K562 (cell line): ENCODE results near the gene MRGPRF. TPM values are rescaled to one million over a fixed set of nuclear protein-coding genes. Genes with fewer than 3 reads are reported as not detected.

Source experiments
- ARHGAP35 ChIP-seq: fragments of 450-650 bp; IDR thresholded peaks from 2 replicates; pipeline ENCODE4 v1.6.1; 2018; ENCODE audit not compliant: partially characterized antibody
- ASH1L ChIP-seq: fragments of 450-650 bp; IDR thresholded peaks from 2 replicates; pipeline ENCODE4 v1.6.1; 2018; ENCODE audit warnings: borderline replicate concordance, mild to moderate bottlenecking, low read depth; ENCODE audit not compliant: partially characterized antibody
- CHD7 ChIP-seq: fragments of 200-600 bp; sonication (generic); IDR thresholded peaks from one replicate; pipeline ENCODE4 v1.6.1; 2012; ENCODE audit warnings: mild to moderate bottlenecking, low read depth, low read length, inconsistent platforms
- FOSL1 ChIP-seq: fragments of 200-800 bp; sonication (Bioruptor generic); conservative IDR thresholded peaks from 2 replicates; pipeline ENCODE4 v1.6.1; 2016; ENCODE audit warnings: missing genetic modification characterization, missing compliant biosample characterization
- GTF2B ChIP-seq: IDR thresholded peaks from 2 replicates; pipeline ENCODE4 v1.6.1; 2011; ENCODE audit not compliant: insufficient read length; ENCODE audit errors: extremely low read depth
- HCFC1 ChIP-seq: IDR thresholded peaks from 2 replicates; pipeline ENCODE4 v1.6.1; 2012; ENCODE audit warnings: low read depth, low read length, improper control_type of control experiment
- HDAC6 ChIP-seq: IDR thresholded peaks from 2 replicates; pipeline ENCODE4 v1.6.1; 2012; ENCODE audit warnings: low read depth, mild to moderate bottlenecking, control low read depth, inconsistent platforms, low read length, moderate library complexity
- KLF13 ChIP-seq: fragments of 450-650 bp; IDR thresholded peaks from 2 replicates; pipeline ENCODE4 v1.6.1; 2016; ENCODE audit warnings: missing genetic modification characterization, low read depth, mild to moderate bottlenecking, missing compliant biosample characterization, moderate library complexity, borderline replicate concordance
- NCOA1 ChIP-seq: fragments of 450-650 bp; IDR thresholded peaks from 2 replicates; pipeline ENCODE4 v1.6.1; 2016; ENCODE audit warnings: low read depth
- RFX5 ChIP-seq: IDR thresholded peaks from 2 replicates; pipeline ENCODE4 v1.6.1; 2011; ENCODE audit warnings: low read depth, mild to moderate bottlenecking, improper control_type of control experiment, low read length
- TRIM25 ChIP-seq: fragments of 450-650 bp; IDR thresholded peaks from 2 replicates; pipeline ENCODE4 v1.7.0; 2016; ENCODE audit warnings: borderline replicate concordance
- ZFPM2 ChIP-seq: fragments of 250-450 bp; sonication (Bioruptor Pico); IDR thresholded peaks from 2 replicates; pipeline ENCODE4 v1.5.1; 2022; ENCODE audit warnings: mild to moderate bottlenecking
- ZNF384 ChIP-seq: IDR thresholded peaks from 2 replicates; pipeline ENCODE4 v1.6.1; 2012; ENCODE audit warnings: low read depth, low read length, improper control_type of control experiment
- ZNF41 ChIP-seq: fragments of 250-450 bp; sonication (Bioruptor Pico); conservative IDR thresholded peaks from 2 replicates; pipeline ENCODE4 v1.4.0; 2020; ENCODE audit warnings: mild to moderate bottlenecking
- polyA plus RNA-seq, 8 experiments: library from polyadenylated mRNA; depleted of rRNA in 4 of 8; stranded (reverse) in 5 of 8; unstranded in 3 of 8; fragments of >200 nt; fragmentation: Nextera tagmentation in 2 of 8; fragmentation: Illumina TruSeq in 1 of 8; extraction: Ambion mirVana in 2 of 8; extraction: Trizol in 1 of 8; gene quantifications; 2 replicates each; pipeline versions ENCODE4 v1.2.1 to v1.2.3, GENCODE V29; 2011 to 2014; ENCODE audit warnings: inconsistent platforms in 1 of 8, missing spikeins in 1 of 8
- total RNA-seq, 7 experiments: library from RNA; depleted of rRNA in 6 of 7; stranded (reverse); fragments of >200 nt in 6 of 7; fragmentation: Illumina TruSeq in 2 of 7; extraction: Trizol in 2 of 7; gene quantifications; 2 replicates each; pipeline versions ENCODE4 v1.2.1 to v1.2.3, GENCODE V29; 2011 to 2021; ENCODE audit warnings: low replicate concordance in 1 of 7

MRGPRF gene
- total and polyA plus RNA-seq, 9 of the 15 experiments (the other 6 are each of a cell fraction or from before 2014, with no cell fraction given): not detected

GRCh38 chr11:68974421-68975194 is 38.4 kb downstream of the MRGPRF start (continued):
- no peak for TF ChIP-seq CHD7
- TF ChIP-seq ASH1L: no peak
- no peak for TF ChIP-seq TRIM25
- no peak for TF ChIP-seq RFX5
- TF ChIP-seq HDAC6: no peak
- TF ChIP-seq KLF13 (tag): no peak
- no peak for TF ChIP-seq NCOA1
- no peak for TF ChIP-seq GTF2B
- TF ChIP-seq ZFPM2 (CRISPR knock-in tag): no peak
- no peak for TF ChIP-seq ZNF384
- no peak for TF ChIP-seq FOSL1 (tag)
- TF ChIP-seq HCFC1: peak; percentile 91
- TF ChIP-seq ZNF41 (CRISPR knock-in tag): no peak
- no peak for TF ChIP-seq ARHGAP35
